ENCODE results near the gene CFAP299.
A peak's percentile ranks its signal among the peaks of the same experiment; 100 is the strongest.

CFAP299 gene

DNA sequence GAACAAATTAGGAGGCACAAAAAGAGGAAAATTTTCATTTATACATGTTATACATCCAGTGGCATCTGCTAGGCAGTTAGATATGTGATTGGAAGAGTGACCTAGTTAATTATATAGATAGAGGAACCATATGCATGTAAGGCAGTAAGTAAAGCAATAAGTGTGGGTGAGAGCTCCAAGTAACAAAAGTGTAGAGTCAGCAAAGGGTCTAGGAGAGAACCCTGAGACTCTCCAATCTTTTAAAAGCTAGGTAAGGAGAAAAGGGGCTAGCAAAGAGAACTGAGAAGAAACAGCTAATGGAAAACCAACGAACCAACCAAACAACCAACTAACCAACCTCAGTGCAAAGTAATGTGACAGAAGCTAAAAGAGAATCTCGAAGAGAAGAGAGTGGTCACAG is 3.8 kb upstream of the CFAP299 start:
- no peak for DNase-seq (ENCODE audit: low read depth)

DNA sequence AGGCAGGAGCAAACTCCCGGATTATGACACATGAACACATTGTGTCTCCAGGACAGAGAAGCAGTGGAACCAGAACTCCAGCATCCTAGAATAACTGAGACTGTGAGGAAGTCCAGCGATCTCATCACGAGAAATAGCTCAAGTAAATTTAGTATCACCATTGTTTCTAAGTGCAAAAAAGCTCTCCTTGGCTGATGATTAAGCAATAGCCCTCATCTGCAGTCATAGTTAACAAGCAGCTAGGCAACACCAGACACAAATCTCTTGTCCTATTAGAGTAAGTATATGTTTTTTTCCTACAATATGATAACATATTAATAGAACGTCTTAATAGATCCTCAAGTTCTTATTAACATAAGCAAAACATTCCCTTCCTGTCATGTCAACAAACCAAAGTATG is 2.4 kb upstream of the CFAP299 start:
- DNase-seq (ENCODE audit: low read depth), result no peak

DNA sequence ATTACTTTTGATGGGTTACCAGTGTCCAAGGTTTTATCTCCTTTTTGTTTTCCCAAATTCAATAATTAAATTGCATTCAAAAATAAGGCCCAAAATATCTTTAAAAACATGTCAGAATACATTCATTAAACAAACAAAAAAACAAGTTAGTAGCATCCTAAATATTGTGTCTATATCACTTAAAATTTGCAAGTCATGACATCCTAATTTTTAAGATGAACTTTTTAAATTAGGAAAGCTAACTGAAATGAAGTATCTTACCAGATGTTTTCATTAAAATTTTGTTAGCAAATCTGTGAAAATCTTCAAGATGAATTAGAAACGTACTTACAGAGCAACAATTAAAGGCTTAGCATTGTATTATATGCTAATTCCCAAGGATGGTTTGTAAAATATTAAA is 962 bp upstream of the CFAP299 start:
- DNase-seq (ENCODE audit: low read depth), result no peak

DNA sequence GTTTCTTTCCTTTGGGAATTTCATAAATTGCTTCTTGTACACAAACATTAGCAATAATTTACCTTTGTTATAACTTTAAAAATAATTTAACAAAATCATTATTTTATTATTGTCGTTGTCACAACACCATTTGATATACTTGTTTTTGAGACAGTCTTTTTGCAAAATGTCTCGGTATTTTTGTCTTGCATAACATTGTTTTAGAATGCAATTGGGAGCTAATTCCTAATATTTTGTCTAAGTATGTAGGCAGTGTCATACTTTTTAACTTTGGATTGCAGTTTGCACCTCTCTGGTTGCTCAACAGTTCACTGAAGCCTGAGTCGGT is 340 bp upstream of the CFAP299 start:
- no peak for DNase-seq (ENCODE audit: low read depth)

DNA sequence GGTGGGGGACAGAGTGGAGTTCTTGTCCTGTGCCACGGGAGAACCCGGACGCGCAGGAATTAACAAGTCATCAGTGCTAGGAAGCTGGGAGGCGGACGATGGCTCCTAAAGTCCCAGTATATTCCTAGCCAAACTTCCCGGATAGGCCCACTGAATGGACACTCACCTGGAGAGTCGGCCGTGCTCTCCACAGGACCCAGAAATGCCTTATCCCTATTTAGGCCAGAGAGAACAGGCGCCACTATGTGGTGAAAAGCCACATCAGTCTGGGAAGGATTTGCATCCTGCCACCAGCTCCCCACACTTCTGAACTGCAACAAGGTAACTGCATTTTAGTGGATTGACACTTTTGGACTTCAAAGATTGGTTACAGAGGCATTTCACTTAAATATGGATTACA is 1.1 kb downstream of the CFAP299 start:
- no peak for DNase-seq (ENCODE audit: low read depth)

DNA sequence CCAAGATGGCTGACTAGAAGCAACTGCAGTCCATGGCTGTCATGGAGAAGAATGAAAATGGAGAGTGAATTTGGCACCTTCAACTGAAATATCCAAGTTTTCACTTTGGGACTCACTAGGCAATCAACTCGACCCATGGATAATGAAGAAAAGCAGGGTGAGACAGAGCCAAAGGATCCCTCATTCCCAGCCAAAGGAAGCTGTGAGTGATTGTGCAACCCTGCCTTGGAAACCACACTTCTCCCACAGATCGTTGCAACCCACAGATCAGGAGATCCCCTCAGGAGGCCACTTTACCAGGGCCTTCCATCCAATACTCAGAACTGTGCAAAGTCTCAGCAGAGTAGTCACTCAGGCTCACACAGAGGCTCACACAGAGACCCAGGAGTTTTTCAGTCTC is 4.5 kb downstream of the CFAP299 start:
- peak; percentile 77 for DNase-seq (ENCODE audit: low read depth)

DNA sequence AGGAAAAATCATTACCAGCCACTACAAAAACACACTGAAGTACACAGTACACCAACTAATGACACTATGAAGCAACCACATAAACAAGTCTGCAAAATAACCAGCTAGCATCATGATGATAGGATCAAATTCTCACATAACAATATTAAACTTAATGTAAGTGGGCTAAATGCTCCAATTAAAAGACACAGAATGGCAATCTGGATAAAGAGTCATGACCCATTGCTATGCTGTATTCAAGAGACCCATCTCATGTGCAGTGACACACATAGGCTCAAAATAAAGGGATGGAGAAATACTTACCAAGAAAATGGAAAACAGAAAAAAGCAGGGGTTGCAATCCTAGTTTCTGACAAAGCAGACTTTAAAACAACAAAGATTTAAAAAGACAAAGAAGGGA is 7.2 kb downstream of the CFAP299 start:
- peak; percentile 21 for DNase-seq (ENCODE audit: low read depth)

DNA sequence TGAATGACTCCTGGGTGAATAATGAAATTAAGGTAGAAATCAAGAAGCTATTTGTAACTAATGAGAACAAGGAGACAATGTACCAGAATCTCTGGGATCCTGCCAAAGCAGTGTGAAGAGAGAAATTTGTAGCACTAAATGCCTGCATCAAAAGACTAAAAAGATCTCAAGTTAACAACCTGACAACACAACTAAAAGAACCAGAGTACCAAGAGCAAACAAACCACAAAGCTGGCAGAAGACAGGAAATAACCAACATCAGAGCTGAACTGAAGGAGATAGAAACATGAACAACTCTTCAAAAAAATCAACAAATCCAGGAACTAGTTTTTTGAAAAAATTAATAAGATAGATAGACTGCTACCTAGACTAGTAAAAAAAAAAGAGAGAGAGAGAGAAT is 8.4 kb downstream of the CFAP299 start:
- DNase-seq (ENCODE audit: low read depth), result no peak

DNA sequence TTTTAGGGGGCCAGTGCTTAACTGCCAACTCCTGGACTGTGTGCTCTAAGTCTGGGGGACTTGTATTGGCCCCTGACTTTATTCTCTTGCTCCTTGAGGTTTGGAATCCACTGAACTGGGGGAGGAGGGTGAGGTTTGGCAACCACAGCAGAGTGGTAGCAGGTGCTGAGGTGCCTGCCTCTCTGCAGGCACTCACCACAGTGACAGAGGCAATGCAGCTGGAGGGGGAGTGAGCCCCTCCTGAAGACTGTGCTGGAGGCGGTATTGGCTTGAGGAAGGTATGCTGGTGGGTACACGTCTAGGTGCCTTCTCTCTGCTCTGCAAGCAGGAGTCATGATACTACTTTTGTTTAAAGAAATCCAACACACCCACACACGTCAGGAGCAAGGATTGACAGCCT is 24.6 kb downstream of the CFAP299 start:
- no peak for DNase-seq (ENCODE audit: low read depth)

DNA sequence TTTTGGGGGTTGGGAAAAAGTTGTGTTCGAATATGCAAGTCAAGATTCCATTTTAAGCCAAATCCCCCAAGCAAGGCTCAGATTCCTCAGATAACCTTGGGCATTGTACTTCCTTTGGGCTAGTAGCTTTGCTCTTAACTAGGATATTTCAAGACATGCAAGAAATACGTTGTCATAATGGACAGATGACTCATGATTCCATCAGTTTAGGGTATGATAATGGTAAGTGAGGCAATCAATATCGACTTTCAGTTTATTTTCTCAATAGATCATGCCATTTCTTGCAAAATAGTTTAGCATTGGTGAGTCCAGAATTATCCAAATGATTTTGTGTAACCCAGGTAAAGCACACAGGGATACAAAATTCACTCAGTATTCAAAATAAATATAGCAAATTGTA is 25.4 kb downstream of the CFAP299 start:
- DNase-seq (ENCODE audit: low read depth), result no peak

DNA sequence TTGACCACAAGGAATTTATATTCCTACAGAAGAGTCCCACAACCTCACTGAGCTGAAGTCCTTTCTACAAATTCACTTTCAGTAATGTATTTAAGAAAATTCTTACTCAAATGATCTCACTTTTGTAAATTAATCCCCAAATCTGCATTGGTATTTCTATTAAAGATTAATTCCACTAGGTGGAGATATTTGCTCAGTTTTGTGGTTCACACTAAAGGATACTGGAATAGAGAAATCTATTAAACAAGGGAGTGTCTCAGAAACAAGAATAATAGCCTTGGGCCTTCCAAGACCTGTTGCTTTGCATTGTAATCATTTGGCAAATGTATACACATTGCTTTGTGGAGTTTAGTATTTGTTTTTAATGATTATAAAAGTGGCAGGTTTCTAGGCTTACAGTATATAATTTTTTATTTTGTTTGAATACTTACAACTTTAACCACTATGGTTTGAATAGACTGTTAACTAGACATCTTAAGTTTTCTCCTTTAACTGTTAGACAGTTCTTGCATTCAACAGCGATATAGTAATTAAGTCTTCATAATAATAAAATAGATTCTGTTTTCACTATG is 25.9 kb downstream of the CFAP299 start:
- DNase-seq (ENCODE audit: low read depth), result peak; percentile 23

DNA sequence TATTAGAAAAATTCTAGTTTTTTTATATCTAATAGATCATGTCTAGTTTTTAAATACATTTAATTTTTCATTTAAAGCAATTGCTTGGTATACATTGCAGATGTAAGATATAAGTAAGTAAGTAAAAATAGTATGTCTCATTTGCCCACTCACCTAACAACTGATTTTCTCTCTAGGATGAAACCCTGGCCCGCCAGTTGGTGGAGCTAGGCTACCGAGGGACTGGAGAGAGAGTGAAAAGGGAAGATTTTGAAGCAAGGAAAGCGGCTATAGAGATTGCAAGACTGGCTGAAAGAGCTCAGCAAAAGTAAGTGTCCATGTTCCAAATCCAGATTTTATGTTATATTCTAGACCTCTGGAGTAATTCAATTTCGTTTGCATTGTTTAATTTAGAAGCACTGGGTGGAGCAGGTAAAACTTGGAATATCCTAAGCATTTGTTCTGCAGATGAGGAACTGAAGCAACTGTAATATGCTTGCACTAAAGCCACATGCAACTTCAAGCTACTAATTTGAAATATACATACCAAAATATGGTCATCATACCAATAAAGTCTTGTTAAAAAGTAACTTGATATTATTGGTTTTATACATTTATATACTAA is 27.1 kb downstream of the CFAP299 start:
- peak; percentile 52 for DNase-seq (ENCODE audit: low read depth)

DNA sequence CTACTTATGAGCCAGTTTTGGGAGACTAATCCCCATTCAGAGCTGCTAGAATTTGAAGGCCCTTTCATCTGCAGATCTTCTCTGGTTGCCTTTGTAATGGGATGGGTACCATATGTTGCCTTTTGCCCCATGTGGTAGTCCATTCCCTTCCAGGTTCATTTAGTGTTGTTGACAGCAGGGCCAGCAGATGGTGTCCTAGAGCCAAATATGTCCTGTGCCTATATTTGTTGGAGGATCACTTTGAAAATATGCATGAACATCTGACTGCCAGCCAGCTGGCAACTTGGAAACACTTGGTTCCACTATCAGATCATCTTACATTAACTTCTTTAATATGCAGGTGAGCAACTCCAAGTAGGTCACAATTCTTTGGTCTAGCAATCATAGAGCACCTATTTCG is 30.4 kb downstream of the CFAP299 start:
- DNase-seq (ENCODE audit: low read depth), result peak; percentile 67

DNA sequence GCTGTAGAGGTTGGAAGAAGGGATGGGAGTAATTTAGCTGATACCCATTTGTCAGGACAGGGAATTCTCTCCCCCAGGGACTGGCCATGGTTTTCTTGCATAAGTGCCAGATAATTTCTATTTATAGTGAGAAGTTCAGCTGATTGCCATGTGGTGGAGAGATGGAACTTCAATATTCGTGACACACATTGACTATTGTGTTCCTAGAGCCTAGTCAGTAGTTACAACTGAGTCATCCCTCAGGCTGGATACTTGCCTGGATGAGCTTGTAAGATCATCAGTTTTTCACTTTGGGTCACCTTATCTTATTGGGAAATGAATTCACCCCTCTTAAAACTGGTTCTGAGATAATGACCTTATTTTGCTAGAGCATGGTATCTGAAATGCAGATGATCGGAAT is 32.2 kb downstream of the CFAP299 start:
- peak; percentile 3 for DNase-seq (ENCODE audit: low read depth)

DNA sequence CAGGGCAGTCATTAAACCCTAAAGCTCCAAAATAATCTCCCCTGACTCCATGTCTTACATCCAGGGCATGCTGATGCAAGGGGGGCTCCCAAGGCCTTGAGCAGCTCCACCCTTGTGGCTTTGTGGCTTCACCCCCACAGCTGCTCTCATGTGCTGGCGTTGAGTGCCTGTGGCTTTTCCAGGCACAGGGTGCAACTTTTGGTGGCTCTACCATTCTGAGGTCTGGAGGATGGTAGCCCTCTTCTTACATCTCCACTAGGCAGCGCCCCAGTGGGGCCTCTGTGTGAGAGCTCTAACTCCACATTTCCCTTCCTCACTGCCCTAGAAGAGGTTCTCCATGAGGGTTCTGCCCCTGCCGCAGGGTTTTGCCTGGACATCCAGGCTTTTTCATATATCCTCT is 35.1 kb downstream of the CFAP299 start:
- no peak for DNase-seq (ENCODE audit: low read depth)

DNA sequence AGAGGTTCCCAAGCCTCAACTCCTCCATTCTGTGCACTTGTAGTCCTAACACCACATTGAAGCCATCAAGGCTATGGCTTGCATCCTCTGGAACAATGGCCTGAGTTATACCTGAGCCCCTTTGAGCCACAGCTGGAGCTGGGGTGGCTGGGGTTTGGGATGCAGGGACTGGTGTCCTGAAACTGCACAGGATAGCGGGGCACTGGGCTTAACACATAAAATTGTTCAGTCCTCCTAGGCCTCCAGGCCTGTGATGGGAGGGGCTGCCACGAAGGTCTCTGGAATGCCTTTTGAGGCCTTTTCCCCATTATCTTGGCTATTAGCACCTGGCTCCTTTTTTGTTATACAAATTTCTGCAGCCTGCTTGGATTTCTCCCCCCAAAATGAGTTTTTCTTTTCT is 35.5 kb downstream of the CFAP299 start:
- DNase-seq (ENCODE audit: low read depth), result no peak

DNA sequence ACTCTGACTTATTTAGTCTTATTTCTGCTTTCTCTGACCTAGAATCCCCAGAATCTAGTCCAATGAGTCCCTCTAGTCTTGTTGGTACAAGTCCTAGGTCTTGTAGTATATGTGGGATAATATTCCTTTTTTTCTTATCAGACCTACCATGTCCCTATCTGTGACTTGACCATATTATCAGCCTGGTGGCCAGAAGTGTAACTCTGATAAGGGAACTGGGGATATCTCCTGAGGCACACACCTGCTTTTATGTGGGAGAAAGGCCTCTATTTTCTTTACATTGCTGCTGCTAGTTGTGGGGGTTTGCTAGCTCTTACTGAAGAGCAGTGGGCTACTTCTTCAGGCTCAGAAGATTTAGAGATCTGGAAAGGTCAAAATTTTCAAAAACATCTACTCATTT is 38.6 kb downstream of the CFAP299 start:
- DNase-seq (ENCODE audit: low read depth), result no peak

DNA sequence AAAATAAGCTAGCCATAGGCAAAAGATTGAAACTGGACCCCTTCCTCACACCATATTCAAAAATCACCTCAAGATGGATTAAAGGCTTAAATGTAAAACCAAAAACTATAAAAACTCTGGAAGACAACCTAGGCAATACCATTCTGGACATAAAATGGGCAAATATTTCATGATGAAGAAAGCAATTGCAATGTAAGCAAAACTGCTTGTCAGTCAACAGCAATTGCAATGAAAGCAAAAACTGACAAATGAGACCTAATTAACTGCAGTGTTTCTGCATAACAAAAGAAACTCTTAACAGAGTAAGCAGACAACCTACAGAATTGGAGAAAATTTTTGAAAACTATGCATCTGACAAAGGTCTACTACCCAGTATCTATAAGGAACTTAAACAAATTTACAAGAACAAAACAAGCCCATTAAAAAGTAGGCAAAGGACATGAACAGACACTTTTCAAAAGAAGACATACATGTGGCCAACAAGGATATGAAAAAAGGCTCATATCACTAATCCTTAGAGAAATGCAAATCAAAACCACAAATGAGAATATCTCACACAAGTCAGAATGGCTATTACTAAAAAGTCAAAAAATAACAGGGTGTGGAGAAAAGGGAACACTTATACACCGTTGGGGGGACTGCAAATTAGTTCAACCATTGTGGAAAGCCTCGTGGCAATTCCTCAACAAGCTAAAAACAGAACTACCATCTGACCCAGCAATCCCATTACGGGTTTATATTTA is 46.7 kb downstream of the CFAP299 start:
- DNase-seq (ENCODE audit: low read depth), result no peak

DNA sequence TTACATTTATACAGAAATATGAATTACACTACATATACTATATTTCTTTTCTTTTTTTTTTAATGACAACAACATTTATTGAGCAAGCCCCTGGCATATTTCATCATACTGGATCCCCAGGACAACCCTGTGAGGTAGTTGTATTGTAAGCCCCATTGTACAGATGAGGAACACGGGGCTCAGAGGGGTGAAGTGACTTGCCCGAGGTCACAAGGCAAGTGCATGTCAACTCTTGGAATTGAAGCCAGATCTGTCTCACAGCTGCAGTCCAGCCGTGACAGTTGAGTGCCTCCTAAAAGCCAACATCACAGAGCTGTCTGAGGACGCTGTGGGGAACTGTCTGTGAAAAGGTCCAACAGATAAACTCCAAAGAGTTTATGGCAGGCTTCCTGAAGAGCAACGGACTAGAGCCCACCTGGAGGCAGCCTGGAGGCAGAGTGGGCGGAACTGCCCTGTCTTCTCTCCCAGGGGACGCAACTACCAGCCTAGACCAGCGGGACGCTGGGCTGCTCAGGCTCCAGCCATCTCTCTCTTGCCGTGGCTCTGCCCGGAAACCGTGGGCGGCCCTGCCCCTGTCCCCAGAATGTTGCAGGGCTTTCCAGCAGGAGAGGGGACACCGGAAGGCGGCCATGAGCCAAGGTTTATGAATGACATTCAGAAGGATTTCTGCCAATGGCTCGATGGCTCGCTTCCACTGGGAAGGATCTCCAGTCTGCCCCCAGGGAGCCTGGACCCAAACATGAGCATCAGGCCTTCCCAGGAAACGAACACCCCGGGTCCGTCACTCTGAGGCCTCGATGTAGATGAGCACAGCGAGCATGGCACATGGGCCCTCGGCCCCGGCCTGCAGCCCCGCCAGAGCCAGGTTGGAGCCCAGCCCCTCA is 50.1 kb downstream of the CFAP299 start:
- no peak for DNase-seq (ENCODE audit: low read depth)

DNA sequence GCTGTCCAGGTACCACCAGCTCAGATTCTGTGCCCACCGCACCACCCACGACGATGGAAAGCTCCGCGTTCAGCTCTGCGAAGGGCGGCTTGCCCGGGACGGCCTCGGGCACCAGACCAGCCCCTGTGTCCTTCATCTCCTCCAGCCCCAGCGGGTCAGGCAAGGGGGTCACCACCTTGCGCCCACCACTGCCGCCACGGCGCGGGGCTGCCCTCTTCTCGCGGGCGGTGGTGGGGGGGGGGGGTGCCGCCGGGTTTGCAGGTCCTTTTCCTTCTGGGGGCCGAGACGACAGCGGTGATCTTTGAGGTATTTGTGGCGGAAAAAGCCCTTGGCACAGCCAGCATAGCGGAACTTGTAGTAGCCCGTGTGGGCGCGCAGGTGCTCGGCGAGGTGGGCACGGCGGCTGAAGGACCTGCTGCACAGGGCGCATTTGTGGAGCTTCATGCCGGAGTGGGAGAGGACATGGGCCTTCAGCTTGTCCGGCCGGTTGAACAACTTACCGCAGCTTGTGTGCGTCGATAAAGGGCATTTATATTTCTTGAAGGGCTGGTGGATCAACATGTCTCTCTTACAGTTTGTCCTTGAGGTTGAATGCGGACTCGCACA is 50.9 kb downstream of the CFAP299 start:
- DNase-seq (ENCODE audit: low read depth), result no peak

DNA sequence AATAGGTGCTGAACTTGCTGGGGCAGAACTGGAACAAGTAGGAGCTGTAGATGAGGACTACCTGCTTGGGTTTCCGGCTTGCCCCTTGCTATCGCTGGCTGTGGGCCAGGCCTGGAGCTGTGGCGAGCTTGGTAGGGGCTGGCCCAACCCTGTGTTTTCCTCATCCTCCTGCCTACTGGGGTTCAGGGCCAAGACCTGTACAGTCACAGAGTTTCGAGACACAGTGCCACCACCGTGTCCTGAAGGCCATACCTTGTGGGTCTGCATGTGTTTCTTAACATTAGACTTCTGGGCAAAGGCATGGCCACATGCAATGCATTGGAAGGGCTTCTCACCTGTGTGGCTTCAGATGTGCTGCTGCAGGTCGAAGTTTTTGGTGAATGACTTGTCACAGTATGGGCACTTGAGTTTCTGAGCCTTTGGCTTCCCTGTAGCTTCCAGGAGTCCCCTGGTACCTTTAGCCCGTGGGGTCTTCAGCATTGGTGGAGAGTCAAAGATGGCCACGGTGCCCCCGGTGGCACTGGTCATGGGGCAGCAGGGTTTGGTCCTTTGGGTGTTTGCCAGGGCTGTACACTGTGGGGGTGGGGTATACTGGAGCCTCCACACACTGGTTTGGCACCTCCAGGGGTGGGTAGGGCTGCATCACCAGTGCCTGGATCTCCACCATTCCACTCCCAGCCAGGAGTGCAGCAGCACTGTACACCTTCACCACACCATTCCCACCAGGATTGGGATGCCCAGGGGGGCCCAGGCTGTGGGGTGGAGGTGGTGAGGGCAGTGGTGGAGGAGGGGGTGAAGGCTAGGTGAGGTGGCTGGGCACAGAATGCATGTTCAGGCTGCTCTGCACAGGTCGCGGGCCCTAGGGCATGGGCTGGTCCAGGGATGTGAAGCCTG is 52.1 kb downstream of the CFAP299 start:
- no peak for DNase-seq (ENCODE audit: low read depth)

DNA sequence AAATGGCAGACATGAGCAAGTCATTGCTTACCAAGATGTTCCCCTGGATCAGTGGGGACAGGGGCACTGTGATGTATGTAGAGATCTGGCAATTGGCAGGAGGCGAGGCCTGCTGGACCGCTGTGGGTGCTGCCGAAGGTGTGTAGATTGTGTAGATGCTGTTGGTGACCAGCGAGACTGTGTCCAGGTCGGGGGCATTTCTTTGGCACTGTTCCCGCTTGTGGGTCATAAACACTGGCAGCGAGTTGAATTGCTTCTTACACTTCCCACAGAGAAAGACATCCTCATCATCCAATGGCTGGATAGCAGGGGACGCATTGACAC is 52.7 kb downstream of the CFAP299 start:
- DNase-seq (ENCODE audit: low read depth), result no peak

Data from amniotic epithelial cell (primary cell).